ENCODE data around the gene TAP1. TPM values are rescaled to one million over a fixed set of nuclear protein-coding genes. Genes with fewer than 3 reads are reported as not detected.

The TAP1 gene
- total and polyA plus RNA-seq, 2 of the 4 experiments (the other 2 are of a cell fraction), result 20.1 to 27.6 TPM

DNA sequence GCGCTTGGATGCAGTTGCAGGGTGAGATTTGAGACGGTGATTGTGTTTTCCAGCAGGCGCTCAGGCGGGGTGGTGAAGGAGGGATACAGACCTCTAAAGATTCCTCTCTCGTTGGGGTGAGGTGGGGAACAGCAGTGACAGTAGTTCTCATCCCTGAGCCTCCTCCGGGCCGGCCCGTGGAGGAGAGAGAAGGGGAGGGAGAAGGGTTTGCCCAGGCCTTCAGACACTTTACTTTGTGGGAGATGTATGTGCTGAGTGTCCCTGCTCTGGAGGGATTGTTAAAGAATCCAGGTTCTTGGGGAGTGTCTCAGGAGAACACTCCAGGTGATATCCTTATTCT is 41.5 kb upstream of the TAP1 start:
- intact Hi-C loops (cut with micrococcal nuclease), result loop anchor here (2.0 kb wide), 1 partner anchor 74 kb away; the partner anchor contains the start of gene BRD2
- Histone ChIP-seq H2AK9ac (replicated peaks; ENCODE audit: low read depth, low read length, poor library complexity) (peak overlapping the region; percentile 89), H2AK5ac (ENCODE audit: low read depth, low read length) (no peak overlapping the region), H3K9me1 (ENCODE audit: insufficient read depth, low read length) (peaks cover 13% of the 10 kb centered on the region; the same call in 1 of the 2 replicates), H3K4me1 (ENCODE audit: control insufficient read depth, insufficient read depth, low read length) (peaks cover 2% of the 10 kb centered on the region; the same call in 1 of the 2 replicates), H2AFZ (replicated peaks; ENCODE audit: low read length, poor library complexity) (peak overlapping the region; percentile 97), H4K8ac (ENCODE audit: low read depth in 2 of 2, low read length in 2 of 2) (peak overlapping the region; percentile 22 to 58), H4K91ac (ENCODE audit: insufficient read depth, low read depth, low read length) (peak overlapping the region; percentile 71), H2BK20ac (ENCODE audit: low read depth, low read length) (no peak overlapping the region), H3K79me1 (ENCODE audit: low read depth in 1 of 2, low read length in 2 of 2) (peaks cover 31 to 35% of the 10 kb centered on the region in 2 experiments), H4K5ac (ENCODE audit: low read depth, low read length) (no peak overlapping the region), H3K36me3 (ENCODE audit: control insufficient read depth, insufficient read depth, low read length) (peaks cover 1% of the 10 kb centered on the region; the same call in 1 of the 2 replicates), H3K27me3 (ENCODE audit: control insufficient read depth, insufficient read depth, low read length) (no peaks in the 10 kb centered on the region), H3K4ac (ENCODE audit: low read depth, low read length) (peak overlapping the region; percentile 81), H3K56ac (ENCODE audit: extremely low read depth, insufficient read depth, low read length) (peak overlapping the region; percentile 83), H2BK15ac (ENCODE audit: low read depth, low read length) (no peak overlapping the region), H3K4me3 (ENCODE audit: insufficient read depth, low read depth, low read length) (peak overlapping the region; percentile 84), H3K14ac (replicated peaks; ENCODE audit: low read depth, low read length) (peak overlapping the region; percentile 81), H3K9ac (ENCODE audit: low read depth, low read length) (peak overlapping the region; percentile 82), H3K18ac (ENCODE audit: low read depth, low read length) (no peak overlapping the region), H4K20me1 (ENCODE audit: insufficient read depth, low read length) (no peaks in the 10 kb centered on the region), H3K23ac (ENCODE audit: low read depth, low read length) (peak overlapping the region; percentile 83), H3K4me2 (ENCODE audit: low read depth, low read length) (peak overlapping the region; percentile 73), H3K9me3 (ENCODE audit: control insufficient read depth, insufficient read depth, low read length) (no peaks in the 10 kb centered on the region), H2BK120ac (ENCODE audit: low read depth, low read length) (peak overlapping the region; percentile 44; the same call in 1 of the 2 replicates), H2BK5ac (ENCODE audit: low read depth, low read length, poor library complexity, severe bottlenecking) (peak overlapping the region; percentile 58), H3K27ac (ENCODE audit: insufficient read depth, low read length) (peak overlapping the region; percentile 76)
- in situ Hi-C loops (cut with MboI; ENCODE audit: low sequenced_read_pairs), result no loop called here
- ChIA-PET CTCF (interaction anchor here (1.0 to 2.1 kb wide), 5 partner anchors 20 to 89 kb away, joined by 3 to 6 read pairs (median 4); no protein-coding TSS in a partner anchor), POLR2A (ENCODE audit: unreplicated experiment) (interaction anchor here (1.9 kb wide), 1 partner anchor 77 kb away, joined by 10 read pairs; no protein-coding TSS in a partner anchor)
- TF ChIP-seq RCOR1 (IDR thresholded peaks at IDR 0.05; ENCODE audit: insufficient replicate concordance, low read length), result no peak
- TF ChIP-seq CEBPB (IDR thresholded peaks at IDR 0.05; ENCODE audit: low read depth, low read length), result no peak
- no peak for TF ChIP-seq RFX5 (IDR thresholded peaks at IDR 0.05; ENCODE audit: low read depth, low read length)
- TF ChIP-seq CHD1 (IDR thresholded peaks at IDR 0.05; ENCODE audit: low read depth, low read length), result no peak
- TF ChIP-seq, protein P1, sequence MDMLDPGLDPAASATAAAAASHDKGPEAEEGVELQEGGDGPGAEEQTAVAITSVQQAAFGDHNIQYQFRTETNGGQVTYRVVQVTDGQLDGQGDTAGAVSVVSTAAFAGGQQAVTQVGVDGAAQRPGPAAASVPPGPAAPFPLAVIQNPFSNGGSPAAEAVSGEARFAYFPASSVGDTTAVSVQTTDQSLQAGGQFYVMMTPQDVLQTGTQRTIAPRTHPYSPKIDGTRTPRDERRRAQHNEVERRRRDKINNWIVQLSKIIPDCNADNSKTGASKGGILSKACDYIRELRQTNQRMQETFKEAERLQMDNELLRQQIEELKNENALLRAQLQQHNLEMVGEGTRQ (IDR thresholded peaks at IDR 0.05; ENCODE audit: low read depth, low read length), result no peak
- no peak for TF ChIP-seq MXI1 (IDR thresholded peaks at IDR 0.05; ENCODE audit: borderline replicate concordance, low read depth, low read length)
- no peak for TF ChIP-seq FOS (IDR thresholded peaks at IDR 0.05; ENCODE audit: low read depth, low read length)
- TF ChIP-seq, protein P2, sequence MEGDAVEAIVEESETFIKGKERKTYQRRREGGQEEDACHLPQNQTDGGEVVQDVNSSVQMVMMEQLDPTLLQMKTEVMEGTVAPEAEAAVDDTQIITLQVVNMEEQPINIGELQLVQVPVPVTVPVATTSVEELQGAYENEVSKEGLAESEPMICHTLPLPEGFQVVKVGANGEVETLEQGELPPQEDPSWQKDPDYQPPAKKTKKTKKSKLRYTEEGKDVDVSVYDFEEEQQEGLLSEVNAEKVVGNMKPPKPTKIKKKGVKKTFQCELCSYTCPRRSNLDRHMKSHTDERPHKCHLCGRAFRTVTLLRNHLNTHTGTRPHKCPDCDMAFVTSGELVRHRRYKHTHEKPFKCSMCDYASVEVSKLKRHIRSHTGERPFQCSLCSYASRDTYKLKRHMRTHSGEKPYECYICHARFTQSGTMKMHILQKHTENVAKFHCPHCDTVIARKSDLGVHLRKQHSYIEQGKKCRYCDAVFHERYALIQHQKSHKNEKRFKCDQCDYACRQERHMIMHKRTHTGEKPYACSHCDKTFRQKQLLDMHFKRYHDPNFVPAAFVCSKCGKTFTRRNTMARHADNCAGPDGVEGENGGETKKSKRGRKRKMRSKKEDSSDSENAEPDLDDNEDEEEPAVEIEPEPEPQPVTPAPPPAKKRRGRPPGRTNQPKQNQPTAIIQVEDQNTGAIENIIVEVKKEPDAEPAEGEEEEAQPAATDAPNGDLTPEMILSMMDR (conservative IDR thresholded peaks at IDR 0.05; ENCODE audit: low read depth, low read length), result no peak
- TF ChIP-seq, protein P3, sequence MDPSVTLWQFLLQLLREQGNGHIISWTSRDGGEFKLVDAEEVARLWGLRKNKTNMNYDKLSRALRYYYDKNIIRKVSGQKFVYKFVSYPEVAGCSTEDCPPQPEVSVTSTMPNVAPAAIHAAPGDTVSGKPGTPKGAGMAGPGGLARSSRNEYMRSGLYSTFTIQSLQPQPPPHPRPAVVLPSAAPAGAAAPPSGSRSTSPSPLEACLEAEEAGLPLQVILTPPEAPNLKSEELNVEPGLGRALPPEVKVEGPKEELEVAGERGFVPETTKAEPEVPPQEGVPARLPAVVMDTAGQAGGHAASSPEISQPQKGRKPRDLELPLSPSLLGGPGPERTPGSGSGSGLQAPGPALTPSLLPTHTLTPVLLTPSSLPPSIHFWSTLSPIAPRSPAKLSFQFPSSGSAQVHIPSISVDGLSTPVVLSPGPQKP (IDR thresholded peaks at IDR 0.05; ENCODE audit: borderline replicate concordance, low read depth, low read length), result no peak
- no peak for TF ChIP-seq NFE2L2 (IDR thresholded peaks at IDR 0.05; ENCODE audit: low read depth, low read length)
- TF ChIP-seq SMC3 (IDR thresholded peaks at IDR 0.05; ENCODE audit: low read depth, low read length), result no peak
- no peak for TF ChIP-seq BHLHE40 (IDR thresholded peaks at IDR 0.05; ENCODE audit: low read depth, low read length)
- TF ChIP-seq MAFK (IDR thresholded peaks at IDR 0.05; ENCODE audit: low read depth, low read length), result no peak
- no peak for TF ChIP-seq POLR2A (IDR thresholded peaks at IDR 0.05; ENCODE audit: low read depth, low read length)
- TF ChIP-seq MAZ (IDR thresholded peaks at IDR 0.05; ENCODE audit: borderline replicate concordance, low read depth, low read length), result no peak
- TF ChIP-seq RAD21 (IDR thresholded peaks at IDR 0.05; ENCODE audit: low read length), result no peak
- dilution Hi-C loops (cut with HindIII; ENCODE audit: low sequenced_read_pairs, unreplicated experiment), result no loop called here
- BruUV-seq (replicated peaks), result no TSS peak
- no CpG with 5 or more reads among the region's 8 CpGs for WGBS, 2 experiments (ENCODE audit: extremely low coverage in 2 of 2, insufficient read length in 1 of 2)
- ATAC-seq (ENCODE audit: low read depth) (peak; percentile 28), DNase-seq (no peak)
